Astrocyte (in vitro differentiated cells and primary cell): ENCODE data around the gene MPV17L2. TPM values are rescaled to one million over a fixed set of nuclear protein-coding genes. Genes with fewer than 3 reads are reported as not detected.

Experiments used
- DNase-seq: peaks from one replicate; pipeline ENCODE4 v3.0.0-alpha.2; 2010; ENCODE audit warnings: low read depth
- FAIRE-seq: peaks from 2 replicates; lab custom pipeline; 2011; peaks lifted over from hg19 to GRCh38; lab: Jason Lieb, UNC
- H2AFZ ChIP-seq: 2 replicates; pipeline ENCODE4 v1.6.0; 2012; ENCODE audit warnings: low read depth, low read length, inconsistent platforms
- H3K27ac ChIP-seq: 2 replicates; pipeline ENCODE4 v1.5.1; 2011; ENCODE audit warnings: low read depth, low read length, inconsistent platforms
- H3K27me3 ChIP-seq: 2 replicates; pipeline ENCODE4 v1.6.0; 2011; ENCODE audit warnings: low read length, inconsistent platforms; ENCODE audit not compliant: insufficient read depth
- H3K36me3 ChIP-seq: 2 replicates; pipeline ENCODE4 v1.5.1; 2011; ENCODE audit warnings: low read length, inconsistent platforms; ENCODE audit not compliant: insufficient read depth
- H3K4me1 ChIP-seq: 2 replicates; pipeline ENCODE4 v1.5.1; 2011; ENCODE audit warnings: low read length, inconsistent platforms; ENCODE audit not compliant: insufficient read depth
- H3K4me2 ChIP-seq: 2 replicates; pipeline ENCODE4 v1.6.0; 2012; ENCODE audit warnings: low read length, inconsistent platforms
- H3K4me3 ChIP-seq: 2 replicates; pipeline ENCODE4 v1.5.1; 2011; ENCODE audit warnings: low read depth, mild to moderate bottlenecking, low read length, inconsistent platforms; ENCODE audit not compliant: insufficient read depth
- H3K79me2 ChIP-seq: 2 replicates; pipeline ENCODE4 v1.6.0; 2012; ENCODE audit warnings: mild to moderate bottlenecking, low read length, inconsistent platforms; ENCODE audit not compliant: insufficient read depth
- H3K9ac ChIP-seq: 2 replicates; pipeline ENCODE4 v1.6.0; 2012; ENCODE audit warnings: mild to moderate bottlenecking, low read length, inconsistent platforms
- H3K9me3 ChIP-seq: 2 replicates; pipeline ENCODE4 v1.5.1; 2012; ENCODE audit warnings: low read depth, mild to moderate bottlenecking, low read length, inconsistent platforms; ENCODE audit not compliant: insufficient read depth
- H4K20me1 ChIP-seq: 2 replicates; pipeline ENCODE4 v1.6.0; 2012; ENCODE audit warnings: low read length, inconsistent platforms; ENCODE audit not compliant: insufficient read depth
- H3K27ac Mint-ChIP-seq: one replicate; pipeline ENCODE4 v1.8.0; 2021; ENCODE audit warnings: mild to moderate bottlenecking, mixed read lengths; ENCODE audit not compliant: unreplicated experiment
- H3K27me3 Mint-ChIP-seq: one replicate; pipeline ENCODE4 v1.8.0; 2021; ENCODE audit warnings: low read depth, mixed read lengths; ENCODE audit not compliant: unreplicated experiment
- H3K36me3 Mint-ChIP-seq: one replicate; pipeline ENCODE4 v1.8.0; 2021; ENCODE audit warnings: low read depth, mixed read lengths; ENCODE audit not compliant: unreplicated experiment
- H3K4me1 Mint-ChIP-seq: one replicate; pipeline ENCODE4 v1.8.0; 2021; ENCODE audit warnings: low read depth, mixed read lengths; ENCODE audit not compliant: unreplicated experiment
- H3K4me3 Mint-ChIP-seq: one replicate; pipeline ENCODE4 v1.8.0; 2021; ENCODE audit warnings: mild to moderate bottlenecking, moderate library complexity, mixed read lengths; ENCODE audit not compliant: unreplicated experiment
- H3K9me3 Mint-ChIP-seq: one replicate; pipeline ENCODE4 v1.8.0; 2021; ENCODE audit warnings: mild to moderate bottlenecking, mixed read lengths; ENCODE audit not compliant: unreplicated experiment
- CTCF ChIP-seq: IDR thresholded peaks from 2 replicates; pipeline ENCODE4 v1.5.1; 2011; ENCODE audit warnings: low read depth, mild to moderate bottlenecking, inconsistent platforms, low read length, moderate library complexity; ENCODE audit not compliant: insufficient read depth
- EZH2 ChIP-seq: IDR thresholded peaks from 2 replicates; pipeline ENCODE4 v1.6.1; 2012; ENCODE audit warnings: mild to moderate bottlenecking, low read length, inconsistent platforms; ENCODE audit not compliant: insufficient read depth
- total RNA-seq: library from RNA; stranded (reverse); gene quantifications from 2 replicates; pipeline ENCODE4 v1.2.1, GENCODE V29; 2021

Gene MPV17L2
- total RNA-seq, 1 donor from 2014 or later: 21.8 TPM

GRCh38 chr19:18204394-18205199 lies 11.6 kb downstream of the MPV17L2 start:
- FAIRE-seq (no peak), DNase-seq (no peak)
- Histone ChIP-seq H3K9me3 (no peaks in the 10 kb centered on the region), H2AFZ (peak overlapping the region; percentile 63), H3K79me2 (peaks cover 3% of the 10 kb centered on the region), H3K27me3 (no peaks in the 10 kb centered on the region), H3K4me3 (peak overlapping the region; percentile 55), H3K9ac (peak overlapping the region; percentile 83), H3K4me1 (peaks cover 18% of the 10 kb centered on the region), H4K20me1 (peaks cover 11% of the 10 kb centered on the region), H3K4me2 (peak overlapping the region; percentile 87), H3K27ac (peak overlapping the region; percentile 86), H3K36me3 (no peaks in the 10 kb centered on the region)
- Mint-ChIP-seq H3K4me3 (peak overlapping the region; percentile 91), H3K27me3 (peaks cover 2% of the 10 kb centered on the region), H3K27ac (peak overlapping the region; percentile 91), H3K9me3 (peaks cover 2% of the 10 kb centered on the region), H3K36me3 (peaks cover 14% of the 10 kb centered on the region), H3K4me1 (peaks cover 2% of the 10 kb centered on the region)
- TF ChIP-seq CTCF: no peak
- no peak for TF ChIP-seq EZH2

GRCh38 chr19:18205200-18205892 lies 12.3 kb downstream of the MPV17L2 start:
- peak; percentile 56 for DNase-seq
- Histone ChIP-seq H3K27me3 (no peaks in the 10 kb centered on the region), H4K20me1 (peaks cover 11% of the 10 kb centered on the region), H3K4me3 (peak overlapping the region; percentile 55), H3K9me3 (no peaks in the 10 kb centered on the region), H3K79me2 (peaks cover 3% of the 10 kb centered on the region), H3K36me3 (no peaks in the 10 kb centered on the region), H3K9ac (peak overlapping the region; percentile 83), H2AFZ (peak overlapping the region; percentile 63), H3K4me2 (peak overlapping the region; percentile 87), H3K27ac (peak overlapping the region; percentile 86), H3K4me1 (peaks cover 18% of the 10 kb centered on the region)
- Mint-ChIP-seq H3K4me3 (peak overlapping the region; percentile 91), H3K27ac (peak overlapping the region; percentile 91), H3K9me3 (peaks cover 2% of the 10 kb centered on the region), H3K36me3 (peaks cover 11% of the 10 kb centered on the region), H3K27me3 (peaks cover 5% of the 10 kb centered on the region), H3K4me1 (peaks cover 2% of the 10 kb centered on the region)
- no peak for TF ChIP-seq EZH2
- TF ChIP-seq CTCF: no peak
- FAIRE-seq: no peak
